ENCODE results near the gene GSTM2. TPM values are rescaled to one million over a fixed set of nuclear protein-coding genes. Genes with fewer than 3 reads are reported as not detected.

Gene GSTM2
- total RNA-seq, 1 experiment from 2014 or later: 14.9 TPM

DNA sequence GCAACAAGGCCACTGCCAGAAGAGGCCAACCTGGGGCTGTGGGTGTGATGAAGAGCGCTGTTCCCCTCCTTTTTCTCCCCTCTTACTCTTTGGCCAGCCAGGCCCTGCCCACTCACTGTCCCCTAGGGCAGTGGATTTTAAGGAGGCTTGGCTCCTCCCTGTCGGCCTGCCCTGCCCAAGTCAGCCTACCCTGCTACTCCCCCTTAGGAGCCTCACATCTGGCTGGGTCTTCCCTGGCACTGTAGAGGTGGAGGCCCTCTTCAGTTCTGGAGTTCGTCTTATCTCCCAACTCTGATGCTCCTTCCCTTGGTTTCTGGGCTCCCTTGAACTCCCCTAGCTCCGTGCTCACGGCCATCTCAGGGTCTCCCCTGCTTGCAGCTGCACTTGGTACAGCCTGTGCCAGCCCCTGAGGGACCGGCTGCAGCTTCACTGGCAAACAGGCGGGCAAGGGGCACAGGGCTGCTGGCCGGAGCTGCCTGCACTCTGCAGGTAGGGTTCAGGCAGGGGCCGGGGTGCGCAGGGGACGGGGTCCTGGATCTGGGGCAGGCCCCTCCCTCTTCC is 44.2 kb upstream of the GSTM2 start:
- H2BK12ac ChIP-seq (ENCODE audit: insufficient read length, low read depth, low read length): no peak overlapping the region
- TF ChIP-seq, protein P1, sequence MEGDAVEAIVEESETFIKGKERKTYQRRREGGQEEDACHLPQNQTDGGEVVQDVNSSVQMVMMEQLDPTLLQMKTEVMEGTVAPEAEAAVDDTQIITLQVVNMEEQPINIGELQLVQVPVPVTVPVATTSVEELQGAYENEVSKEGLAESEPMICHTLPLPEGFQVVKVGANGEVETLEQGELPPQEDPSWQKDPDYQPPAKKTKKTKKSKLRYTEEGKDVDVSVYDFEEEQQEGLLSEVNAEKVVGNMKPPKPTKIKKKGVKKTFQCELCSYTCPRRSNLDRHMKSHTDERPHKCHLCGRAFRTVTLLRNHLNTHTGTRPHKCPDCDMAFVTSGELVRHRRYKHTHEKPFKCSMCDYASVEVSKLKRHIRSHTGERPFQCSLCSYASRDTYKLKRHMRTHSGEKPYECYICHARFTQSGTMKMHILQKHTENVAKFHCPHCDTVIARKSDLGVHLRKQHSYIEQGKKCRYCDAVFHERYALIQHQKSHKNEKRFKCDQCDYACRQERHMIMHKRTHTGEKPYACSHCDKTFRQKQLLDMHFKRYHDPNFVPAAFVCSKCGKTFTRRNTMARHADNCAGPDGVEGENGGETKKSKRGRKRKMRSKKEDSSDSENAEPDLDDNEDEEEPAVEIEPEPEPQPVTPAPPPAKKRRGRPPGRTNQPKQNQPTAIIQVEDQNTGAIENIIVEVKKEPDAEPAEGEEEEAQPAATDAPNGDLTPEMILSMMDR (conservative IDR thresholded peaks at IDR 0.05): no peak
- Mint-ChIP-seq H3K9me3 (no peaks in the 10 kb centered on the region), H3K4me3 (no peak overlapping the region), H3K4me1 (peaks cover 22 to 39% of the 10 kb centered on the region in 2 experiments), H3K27me3 (ENCODE audit: low read depth) (no peaks in the 10 kb centered on the region; the same call in 1 of the 2 replicates), H3K36me3 (ENCODE audit: insufficient read depth in 1 of 3, low read depth in 3 of 3) (peaks cover 12 to 25% (median 23%) of the 10 kb centered on the region in 3 experiments; a peak in 6 of 7 replicates), H3K27ac (peak overlapping the region in 1 of 3 experiments; percentile 74; a peak in 3 of 7 replicates)
- H3K56ac ChIP-seq (ENCODE audit: insufficient read length, low read depth, low read length): no peak overlapping the region
- H4K5ac ChIP-seq (ENCODE audit: insufficient read length, low read depth, low read length): no peak overlapping the region
- H3K23me2 ChIP-seq (ENCODE audit: insufficient read length, low read depth, low read length, poor library complexity, severe bottlenecking): peaks cover 12% of the 10 kb centered on the region
- peaks cover 6% of the 10 kb centered on the region; the same call in 1 of the 2 replicates for H3K79me2 ChIP-seq (ENCODE audit: insufficient read depth, low read length)
- peak; percentile 23 for DNase-seq
- no CpG with 5 or more reads among the region's 11 CpGs for WGBS (ENCODE audit: extremely low coverage, insufficient read length, low lambda C conversion rate)
- H3K79me1 ChIP-seq (ENCODE audit: insufficient read depth, low read depth, low read length, poor library complexity, severe bottlenecking): no peaks in the 10 kb centered on the region
- H3K4me2 ChIP-seq (ENCODE audit: insufficient read depth, insufficient read length, low read length): no peak overlapping the region
- no peak overlapping the region for H3T11ph ChIP-seq (ENCODE audit: low read length)
- H2BK20ac ChIP-seq (ENCODE audit: low read depth, low read length, poor library complexity, severe bottlenecking): no peak overlapping the region
- no peak overlapping the region for H2BK5ac ChIP-seq (ENCODE audit: insufficient read length, low read length)
- no peak overlapping the region for H2AK5ac ChIP-seq (ENCODE audit: insufficient read length, low read length)
- no peaks in the 10 kb centered on the region; the same call in 1 of the 2 replicates for H3K4me1 ChIP-seq (ENCODE audit: insufficient read depth, low read length)
- H3K9ac ChIP-seq (ENCODE audit: extremely low read depth, insufficient read length, low read length): no peak overlapping the region
- no peak overlapping the region for H3K27ac ChIP-seq (ENCODE audit: insufficient read length, low read depth, low read length)
- no peak overlapping the region for H3K18ac ChIP-seq (ENCODE audit: insufficient read length, low read depth, low read length)
- H2BK120ac ChIP-seq (ENCODE audit: low read depth, low read length, poor library complexity, severe bottlenecking): no peak overlapping the region
- H3K23ac ChIP-seq (ENCODE audit: insufficient read length, low read depth, low read length): no peak overlapping the region
- no peaks in the 10 kb centered on the region for H3K9me3 ChIP-seq (ENCODE audit: control insufficient read depth, low read depth, low read length)
- H2BK15ac ChIP-seq (ENCODE audit: low read depth, low read length): no peak overlapping the region
- H3K14ac ChIP-seq (ENCODE audit: insufficient read depth, low read length): no peak overlapping the region
- H4K8ac ChIP-seq (replicated peaks; ENCODE audit: insufficient read length, low read depth, low read length): no peak overlapping the region
- peaks cover 2% of the 10 kb centered on the region for H4K20me1 ChIP-seq (ENCODE audit: control insufficient read depth, insufficient read depth, insufficient read length)
- no peak overlapping the region for H4K91ac ChIP-seq (ENCODE audit: insufficient read length, low read depth, low read length)
- H3K4ac ChIP-seq (ENCODE audit: low read depth, low read length): no peak overlapping the region
- H3K27me3 ChIP-seq (ENCODE audit: insufficient read depth, low read length): no peaks in the 10 kb centered on the region
- H2AFZ ChIP-seq (ENCODE audit: low read length): no peak overlapping the region
